KBM-7 (cell line): ENCODE results near the gene TRABD.
A peak's percentile ranks its signal among the peaks of the same experiment; 100 is the strongest.

Experiments used
- DNase-seq: peaks from one replicate; pipeline ENCODE4 v3.0.0-alpha.2; 2015
- in situ Hi-C: fragments of 300-500 bp; cut with MboI; formaldehyde crosslinking; loops from 2 replicates; pipeline ENCODE4 v1.14.3; 2020; ENCODE audit warnings: low sequenced_read_pairs, low pct_unique_long_range_greater_than_20kb, mixed read lengths

Gene TRABD

GRCh38 chr22:50183141-50183971, 2.4 kb upstream of the TRABD start:
- no peak for DNase-seq
- in situ Hi-C loops = no loop called here

- DNase-seq = no peak
- in situ Hi-C loops = no loop called here
These were observed 1.5 kb upstream of the TRABD start for GRCh38 chr22:50184004-50184901.

- in situ Hi-C loops = no loop called here
These were observed 775 bp upstream of the TRABD start for GRCh38 chr22:50184902-50185374.

GRCh38 chr22:50186181-50186714, 535 bp downstream of the TRABD start:
- in situ Hi-C loops = no loop called here
- DNase-seq = no peak

More at GRCh38 chr22:50184902-50185374, 775 bp upstream of the TRABD start:
- no peak for DNase-seq

GRCh38 chr22:50186761-50187523, 1.2 kb downstream of the TRABD start:
- DNase-seq = no peak

GRCh38 chr22:50188356-50188755, 2.6 kb downstream of the TRABD start:
- in situ Hi-C loops = no loop called here
- DNase-seq = no peak

More at GRCh38 chr22:50186761-50187523, 1.2 kb downstream of the TRABD start:
- in situ Hi-C loops = no loop called here

- in situ Hi-C loops = no loop called here
- DNase-seq = no peak
These were observed 3.6 kb downstream of the TRABD start for GRCh38 chr22:50189184-50189848.

GRCh38 chr22:50189849-50190181, 4.1 kb downstream of the TRABD start:
- in situ Hi-C loops = no loop called here
- no peak for DNase-seq

GRCh38 chr22:50190182-50190940, 4.6 kb downstream of the TRABD start:
- peak; percentile 96 for DNase-seq
- in situ Hi-C loops = no loop called here

- in situ Hi-C loops = no loop called here
- peak; percentile 98 for DNase-seq
These were observed 5.4 kb downstream of the TRABD start for GRCh38 chr22:50190941-50191741.

- DNase-seq = peak; percentile 45
- in situ Hi-C loops = no loop called here
These were observed 6.9 kb downstream of the TRABD start for GRCh38 chr22:50192436-50193204.

- no peak for DNase-seq
- in situ Hi-C loops = no loop called here
These were observed 7.9 kb downstream of the TRABD start for GRCh38 chr22:50193621-50194020.

GRCh38 chr22:50194037-50194805, 8.5 kb downstream of the TRABD start:
- no peak for DNase-seq
- in situ Hi-C loops = no loop called here

GRCh38 chr22:50196256-50196655, 10.5 kb downstream of the TRABD start:
- no peak for DNase-seq
- in situ Hi-C loops = no loop called here

- no peak for DNase-seq
- in situ Hi-C loops = no loop called here
These were observed 11.5 kb downstream of the TRABD start for GRCh38 chr22:50197000-50197800.
